OCI-M1 (cell line): ENCODE data around the gene SFXN3.

Source experiments
- DNase-seq: peaks from one replicate; lab custom pipeline; 2025; lab: John Stamatoyannopoulos, UW

The SFXN3 gene, protein sequence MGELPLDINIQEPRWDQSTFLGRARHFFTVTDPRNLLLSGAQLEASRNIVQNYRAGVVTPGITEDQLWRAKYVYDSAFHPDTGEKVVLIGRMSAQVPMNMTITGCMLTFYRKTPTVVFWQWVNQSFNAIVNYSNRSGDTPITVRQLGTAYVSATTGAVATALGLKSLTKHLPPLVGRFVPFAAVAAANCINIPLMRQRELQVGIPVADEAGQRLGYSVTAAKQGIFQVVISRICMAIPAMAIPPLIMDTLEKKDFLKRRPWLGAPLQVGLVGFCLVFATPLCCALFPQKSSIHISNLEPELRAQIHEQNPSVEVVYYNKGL

GRCh38 chr10:101031128-101031795, at the start of gene SFXN3, which contains the start of gene PDZD7:
Gene SFXN3 (plus strand): TSS chr10:101031234. CDS start chr10:101034695, 3,461 bp downstream.
Gene PDZD7 (minus strand): TSS chr10:101031129. CDS start chr10:101030219, 910 bp downstream.
- DNase-seq: peak; percentile 94

DNA sequence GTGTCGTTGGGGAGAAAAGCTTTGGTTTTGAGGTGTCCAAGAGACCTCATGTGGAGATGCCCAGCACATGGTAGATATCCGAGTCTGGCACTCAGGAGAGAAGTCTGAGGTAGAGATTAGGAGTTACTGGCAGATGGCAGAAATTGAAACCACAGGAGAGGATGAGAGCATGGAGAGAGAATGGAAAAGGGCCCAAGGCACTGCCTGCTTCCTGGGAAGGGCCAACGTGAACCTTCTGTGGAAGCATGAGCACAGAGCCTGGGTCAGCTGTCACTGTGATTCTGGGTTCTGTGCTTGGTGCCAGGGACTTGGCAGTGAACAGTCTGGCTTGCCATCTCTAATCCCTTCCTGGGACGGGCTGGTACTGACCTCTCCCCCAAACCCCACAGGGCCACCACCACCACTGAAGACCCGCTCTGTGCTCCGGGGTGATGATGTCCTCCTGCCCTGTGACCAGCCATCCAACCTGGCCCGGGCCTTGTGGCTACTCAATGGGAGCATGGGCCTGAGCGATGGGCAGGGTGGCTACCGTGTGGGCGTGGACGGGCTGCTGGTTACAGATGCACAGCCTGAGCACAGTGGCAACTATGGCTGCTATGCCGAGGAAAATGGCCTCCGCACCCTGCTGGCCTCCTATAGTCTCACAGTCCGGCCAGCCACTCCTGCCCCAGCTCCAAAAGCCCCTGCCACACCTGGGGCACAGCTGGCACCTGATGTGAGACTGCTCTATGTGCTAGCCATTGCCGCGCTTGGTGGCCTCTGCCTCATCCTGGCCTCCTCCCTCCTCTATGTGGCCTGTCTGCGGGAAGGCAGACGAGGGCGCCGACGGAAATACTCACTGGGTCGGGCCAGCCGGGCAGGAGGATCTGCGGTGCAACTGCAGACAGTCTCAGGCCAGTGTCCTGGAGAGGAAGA, 47.9 kb upstream of the SFXN3 start:
- no peak for DNase-seq

DNA sequence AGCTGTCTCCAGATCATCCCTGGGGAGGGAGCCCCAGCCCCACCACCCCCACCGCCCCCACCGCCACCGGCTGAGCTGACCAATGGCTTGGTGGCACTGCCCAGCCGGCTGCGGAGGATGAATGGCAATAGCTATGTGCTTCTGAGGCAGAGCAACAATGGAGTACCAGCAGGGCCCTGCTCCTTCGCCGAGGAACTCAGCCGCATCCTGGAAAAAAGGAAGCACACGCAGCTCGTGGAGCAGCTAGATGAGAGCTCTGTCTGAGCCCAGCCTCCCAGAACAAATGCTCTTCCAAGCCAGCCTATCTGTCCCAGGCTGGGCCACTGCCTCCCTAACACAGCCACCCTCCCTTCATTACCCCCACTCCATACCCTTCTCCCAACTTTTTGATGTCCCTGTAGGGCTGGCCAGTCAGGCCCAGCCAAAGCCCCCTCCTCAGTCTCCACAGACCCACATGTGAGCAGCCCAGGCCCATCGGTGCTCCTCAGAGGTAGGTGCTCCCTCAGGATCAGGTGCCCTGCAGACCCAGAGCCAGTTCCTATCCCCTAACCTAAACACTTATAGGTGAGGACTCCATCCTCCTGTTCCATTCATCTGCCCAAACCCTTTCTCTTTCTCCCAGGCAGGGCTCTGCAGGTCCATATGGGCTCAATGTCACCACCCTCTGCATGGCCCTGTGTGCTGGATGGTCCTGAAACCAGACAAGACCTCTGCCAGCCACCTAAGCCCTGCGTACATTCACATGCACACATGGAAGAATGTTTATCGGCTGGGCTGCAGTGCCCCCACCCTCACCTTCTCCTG, 47.0 kb upstream of the SFXN3 start:
- DNase-seq: no peak

DNA sequence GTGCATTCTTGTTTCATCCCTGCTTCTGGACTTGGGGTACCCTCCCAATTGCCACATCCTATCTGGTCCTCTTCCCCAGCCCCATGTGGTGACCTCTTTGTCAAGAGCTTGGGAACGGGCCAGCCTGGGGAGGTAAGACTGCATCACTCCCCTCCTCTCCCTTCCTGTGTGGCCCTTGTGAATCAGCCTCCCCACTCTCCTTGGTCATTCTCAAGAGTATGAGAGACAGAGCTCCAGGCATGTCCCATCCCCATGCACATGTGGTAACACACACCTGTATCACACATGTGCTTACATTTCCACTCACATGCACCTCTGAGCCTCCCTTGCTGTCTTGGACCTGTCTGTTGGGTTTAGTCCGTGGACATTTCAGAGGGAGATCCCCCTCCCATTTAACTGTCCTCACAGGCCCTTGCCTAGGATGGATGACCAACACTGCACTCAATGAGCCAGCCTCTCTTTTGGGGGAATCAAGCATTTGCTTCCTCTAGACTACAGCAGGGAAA, 46.3 kb upstream of the SFXN3 start:
- no peak for DNase-seq

DNA sequence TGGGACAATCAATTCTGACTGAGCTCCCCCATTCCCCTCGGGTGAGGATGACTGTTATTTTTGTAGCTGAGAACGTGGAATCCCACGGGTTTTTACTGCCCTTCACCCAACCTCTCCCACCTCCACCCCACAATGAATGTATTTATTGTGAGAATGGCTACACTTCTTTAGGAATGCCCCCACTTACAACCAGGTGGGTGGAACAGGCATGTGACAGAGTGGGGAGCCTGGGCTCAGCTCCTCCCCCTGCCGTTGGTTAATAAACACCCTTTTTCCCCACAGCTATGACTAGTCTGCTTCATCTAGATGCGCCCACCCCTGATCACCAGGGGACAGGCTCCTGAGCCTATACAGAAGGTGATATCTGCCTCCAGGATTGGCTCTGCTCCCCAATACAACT, 45.7 kb upstream of the SFXN3 start:
- no peak for DNase-seq

- DNase-seq: no peak
These were observed 44.4 kb upstream of the SFXN3 start for GRCh38 chr10:100986623-100986951.

GRCh38 chr10:100986952-100987684, 43.9 kb upstream of the SFXN3 start, which contains the start of the genes MRPL43 and TWNK:
Gene MRPL43 (minus strand): TSS chr10:100987497. CDS start chr10:100987443, 54 bp downstream.
Gene TWNK (plus strand): TSS chr10:100987543. CDS start chr10:100988211, 668 bp downstream.
- DNase-seq: peak; percentile 92

DNA sequence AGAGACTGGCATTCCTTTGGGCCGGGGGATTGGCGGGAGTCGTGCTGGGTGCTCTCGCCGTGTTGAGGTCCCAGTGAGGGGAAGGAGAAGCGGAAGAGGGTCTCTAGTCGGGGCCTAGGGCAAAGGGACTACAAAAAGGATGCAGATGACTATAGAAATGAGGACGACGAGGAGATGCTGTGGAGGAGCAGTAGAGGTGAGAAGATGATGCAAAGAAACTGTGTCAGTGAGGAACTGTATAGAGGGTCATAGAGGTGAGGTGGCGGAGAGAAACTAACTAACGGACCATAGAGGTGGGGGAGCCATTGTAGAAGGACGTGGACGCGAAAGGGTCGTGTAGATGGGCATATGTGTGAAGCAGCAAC, 43.4 kb upstream of the SFXN3 start:
- no peak for DNase-seq

- no peak for DNase-seq
These were observed 42.9 kb upstream of the SFXN3 start for GRCh38 chr10:100988166-100988565.

DNA sequence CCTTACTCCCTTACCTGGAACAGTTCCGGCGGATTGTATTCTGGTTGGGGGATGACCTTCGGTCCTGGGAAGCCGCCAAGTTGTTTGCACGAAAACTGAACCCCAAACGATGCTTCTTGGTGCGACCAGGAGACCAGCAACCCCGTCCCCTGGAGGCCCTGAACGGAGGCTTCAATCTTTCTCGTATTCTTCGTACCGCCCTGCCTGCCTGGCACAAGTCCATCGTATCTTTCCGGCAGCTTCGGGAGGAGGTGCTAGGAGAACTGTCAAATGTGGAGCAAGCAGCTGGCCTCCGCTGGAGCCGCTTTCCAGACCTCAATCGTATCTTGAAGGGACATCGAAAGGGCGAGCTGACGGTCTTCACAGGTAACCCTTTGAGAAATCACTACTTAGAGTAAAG, 41.9 kb upstream of the SFXN3 start:
- no peak for DNase-seq

- DNase-seq: peak; percentile 39
These were observed 36.9 kb upstream of the SFXN3 start for GRCh38 chr10:100993986-100994708.

DNA sequence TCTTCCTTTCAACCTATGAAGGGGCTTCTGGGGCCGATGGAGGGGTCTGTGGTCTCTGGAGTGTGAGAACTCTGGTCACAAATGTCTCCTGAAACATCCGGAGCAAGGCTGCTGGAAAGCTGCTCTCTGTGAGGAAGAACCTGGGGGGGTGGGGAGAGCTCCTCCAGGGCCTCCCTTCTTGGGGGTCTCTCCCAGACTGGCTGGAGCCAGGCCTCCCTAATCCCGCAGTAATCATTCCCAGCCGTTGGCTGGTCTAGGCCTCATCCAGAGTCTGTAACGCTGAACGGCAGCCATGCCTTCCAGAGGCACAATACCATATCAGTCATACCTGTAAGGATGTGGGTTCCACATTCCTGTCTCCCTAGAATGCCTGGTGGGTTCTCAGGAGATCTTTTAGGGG, 35.9 kb upstream of the SFXN3 start:
- no peak for DNase-seq

- peak; percentile 75 for DNase-seq
These were observed 34.2 kb upstream of the SFXN3 start for GRCh38 chr10:100996678-100997359.

DNA sequence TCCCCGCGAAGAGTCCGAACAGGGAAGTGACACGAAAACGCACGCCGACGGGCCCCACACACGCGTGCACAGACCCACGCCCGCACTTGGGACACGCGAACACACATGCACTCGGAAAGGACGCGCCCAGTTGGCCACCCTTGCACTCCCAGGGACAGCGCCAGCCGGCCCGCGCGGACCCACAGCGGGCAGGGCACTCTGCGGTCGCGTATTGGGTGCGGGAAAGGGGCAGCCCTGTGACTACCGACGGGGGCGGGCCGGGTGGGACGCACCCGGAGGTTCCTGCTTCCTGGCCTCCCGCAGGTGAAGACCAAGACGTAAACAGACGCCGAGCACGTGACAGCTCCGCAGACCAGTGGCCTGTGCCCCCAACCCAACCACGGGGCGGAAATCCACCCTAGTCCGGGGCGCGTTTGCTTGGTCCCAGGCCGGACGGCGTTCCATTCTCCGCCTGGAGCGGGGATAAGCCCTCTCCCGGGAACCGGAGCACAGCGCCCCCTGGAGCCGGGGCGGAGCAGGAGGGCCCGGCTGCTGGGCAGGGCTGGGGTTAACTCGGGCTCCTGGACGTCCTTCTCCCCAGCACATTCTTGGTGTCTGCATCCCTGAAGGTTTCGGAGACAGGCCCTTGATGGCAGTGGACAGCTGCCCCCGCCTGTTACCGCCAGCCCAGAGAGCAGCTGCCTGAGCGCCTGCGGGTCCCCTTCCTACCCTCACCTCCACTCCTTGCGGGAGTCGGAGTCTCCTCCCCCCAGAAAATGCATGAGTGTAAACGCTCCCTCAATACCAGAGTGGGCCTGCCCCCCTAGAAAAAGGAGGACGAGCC, 33.5 kb upstream of the SFXN3 start:
- DNase-seq: peak; percentile 94

GRCh38 chr10:100998183-100998990, 32.6 kb upstream of the SFXN3 start:
- peak; percentile 91 for DNase-seq

GRCh38 chr10:100998991-100999741, 31.9 kb upstream of the SFXN3 start:
- DNase-seq: peak; percentile 88

GRCh38 chr10:100999742-101000126, 31.3 kb upstream of the SFXN3 start, which contains the start of gene LZTS2:
Gene LZTS2 (plus strand): TSS chr10:100999808. CDS start chr10:101002539, 2,731 bp downstream.
- no peak for DNase-seq
